Measurements from ENCODE around the gene QARS1.

The QARS1 gene

DNA sequence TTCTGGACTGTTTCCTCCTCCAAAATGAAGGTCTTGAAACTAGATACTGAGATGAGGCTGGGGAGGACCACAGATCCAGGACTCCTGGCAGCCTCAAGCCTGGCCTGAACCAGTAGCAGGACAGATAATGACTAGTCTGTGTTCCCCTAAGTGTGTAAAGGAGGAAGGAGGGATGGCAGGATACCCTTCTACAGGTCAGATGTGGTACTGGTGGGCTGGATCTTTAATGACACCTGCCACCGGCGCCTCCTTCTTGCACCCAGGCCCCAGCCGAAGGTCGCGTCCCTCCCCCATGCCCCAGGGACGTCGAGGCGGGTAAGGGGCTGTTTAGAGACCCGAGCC lies 15.5 kb upstream of the QARS1 start:
- FAIRE-seq = no peak

- no peak for FAIRE-seq
Observed at GRCh38 chr3:49119439-49119838, 14.9 kb upstream of the QARS1 start.

- FAIRE-seq = no peak
Observed at GRCh38 chr3:49119036-49119435, 14.5 kb upstream of the QARS1 start.

- no peak for FAIRE-seq
Observed at GRCh38 chr3:49112262-49112661, 7.7 kb upstream of the QARS1 start.

DNA sequence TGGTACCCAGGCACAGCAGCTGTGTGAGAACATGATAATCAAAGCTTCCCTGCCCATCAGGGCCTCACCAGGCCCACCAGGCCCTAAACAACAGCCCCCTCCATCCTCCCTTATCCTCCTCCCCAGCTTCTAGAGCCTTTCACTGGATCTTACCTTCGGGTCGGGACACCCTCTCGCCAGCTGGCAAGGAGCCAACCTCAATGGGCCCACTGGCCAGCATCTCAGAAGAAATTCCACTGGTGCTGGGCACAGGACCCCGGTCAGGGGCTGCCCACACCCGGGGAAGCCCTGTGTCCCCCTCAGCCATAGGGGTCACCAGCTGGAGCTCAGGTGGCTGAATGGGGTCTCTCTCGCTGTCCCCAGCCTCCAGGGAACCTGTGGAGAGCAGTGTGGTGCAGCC lies 6.8 kb upstream of the QARS1 start:
- no peak for FAIRE-seq

DNA sequence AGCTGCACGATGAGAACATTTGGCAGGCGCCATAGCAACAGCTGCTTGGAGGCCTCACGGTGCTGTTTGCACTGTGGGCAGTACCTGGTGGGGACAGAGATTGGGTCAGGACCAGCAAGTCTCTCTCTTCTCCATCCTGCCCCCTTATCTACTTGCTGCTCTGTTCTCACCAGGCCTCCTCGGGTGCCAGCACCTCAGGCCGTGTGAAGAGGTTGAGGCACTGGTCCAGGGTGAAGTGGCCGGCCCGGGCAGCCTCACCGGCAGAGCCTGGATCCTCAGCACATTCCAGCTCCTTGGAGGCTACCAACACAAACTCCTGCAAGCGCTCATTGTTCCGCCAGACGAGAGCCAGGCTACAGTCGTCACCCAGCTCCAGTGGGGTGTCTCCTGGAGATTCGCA lies 6.2 kb upstream of the QARS1 start:
- no peak for FAIRE-seq

GRCh38 chr3:49108346-49108745 lies 3.8 kb upstream of the QARS1 start:
- FAIRE-seq = no peak

- FAIRE-seq = no peak
Observed at GRCh38 chr3:49104052-49104426, 518 bp downstream of the QARS1 start.

DNA sequence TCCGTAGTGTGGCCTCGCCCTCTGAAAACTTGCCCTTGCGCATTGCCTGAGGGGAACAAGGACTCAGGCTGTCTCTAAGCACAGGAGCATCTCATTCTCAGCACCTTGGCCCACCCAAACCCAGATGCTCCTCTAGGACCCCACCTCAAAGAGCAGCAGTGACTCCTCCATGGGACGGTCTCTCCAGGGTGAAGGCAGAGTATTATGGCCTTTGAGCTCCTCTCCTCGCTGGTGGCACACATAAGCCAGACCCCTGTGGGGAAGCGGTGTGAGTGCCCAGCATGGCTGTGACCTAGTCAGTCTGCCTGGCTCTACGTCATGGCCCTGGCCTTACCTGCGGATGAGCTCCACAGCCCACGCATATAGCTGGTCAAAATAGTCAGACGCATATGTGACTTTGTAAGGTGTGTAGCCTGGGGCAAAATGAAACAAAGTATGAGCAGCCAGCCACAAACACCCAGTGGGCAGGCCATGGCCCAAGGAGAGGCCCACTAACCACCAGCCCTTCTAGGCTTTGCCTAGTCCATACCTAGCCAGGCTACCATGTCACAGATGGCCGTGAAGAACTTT lies 4.4 kb downstream of the QARS1 start:
- FAIRE-seq = no peak

GRCh38 chr3:49098910-49099630 lies 5.5 kb downstream of the QARS1 start:
- no peak for FAIRE-seq

GRCh38 chr3:49098429-49098828 lies 6.1 kb downstream of the QARS1 start:
- no peak for FAIRE-seq

- peak; percentile 94 for FAIRE-seq
Observed at GRCh38 chr3:49093853-49094767, 10.4 kb downstream of the QARS1 start, which contains the start of gene QRICH1. QRICH1 (minus strand) TSS chr3:49094071; CDS start chr3:49077017, 17,054 bp downstream.

DNA sequence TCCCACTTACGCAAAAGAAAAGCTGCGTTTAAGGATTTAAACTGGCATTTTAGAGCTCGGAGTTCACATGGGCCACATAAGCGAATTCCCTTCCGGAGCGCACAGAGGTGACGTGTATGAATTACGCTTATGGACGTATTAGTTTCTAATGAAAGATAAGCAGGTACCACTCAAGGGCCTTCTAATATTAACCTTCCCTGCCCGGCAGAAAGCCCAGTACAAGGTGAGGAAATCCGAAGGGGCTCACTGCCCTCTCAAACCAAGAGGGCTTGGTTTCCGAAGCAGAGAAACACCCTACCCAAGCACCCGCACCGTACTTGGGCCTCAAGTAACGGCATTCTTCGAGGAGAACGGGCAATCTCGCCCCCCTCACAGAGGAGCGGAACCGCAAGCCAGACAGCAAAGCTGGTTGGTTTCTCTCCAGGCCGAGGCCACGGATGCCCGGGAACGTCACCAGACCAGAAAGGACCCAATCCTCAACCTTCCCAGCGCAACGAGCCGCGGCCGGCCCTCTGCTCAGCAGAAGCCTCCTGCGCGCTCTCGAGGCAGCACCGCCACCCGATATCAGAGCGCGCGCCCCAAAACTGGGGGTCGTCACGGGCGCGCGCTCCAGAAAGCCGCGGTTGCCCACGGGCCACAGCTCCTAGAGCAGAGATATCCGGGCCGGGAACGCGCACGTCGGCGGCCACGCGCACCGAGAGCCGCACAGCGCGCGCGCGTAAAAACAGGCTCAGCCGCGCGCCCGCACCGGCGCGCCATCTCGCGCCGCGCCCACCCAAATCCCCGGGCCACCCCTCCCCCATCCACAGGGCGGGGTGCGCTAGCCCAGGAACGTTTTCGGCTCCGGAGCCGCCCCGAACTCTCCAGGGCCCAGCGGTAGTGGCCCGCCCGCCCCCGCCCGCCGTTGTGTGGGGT lies 11.4 kb downstream of the QARS1 start:
- FAIRE-seq = no peak

GRCh38 chr3:49081429-49081828 lies 23.1 kb downstream of the QARS1 start:
- FAIRE-seq = no peak

GRCh38 chr3:49079270-49079669 lies 25.3 kb downstream of the QARS1 start:
- peak; percentile 87 for FAIRE-seq

GRCh38 chr3:49076646-49077045 lies 27.9 kb downstream of the QARS1 start:
- no peak for FAIRE-seq

GRCh38 chr3:49076116-49076515 lies 28.4 kb downstream of the QARS1 start:
- no peak for FAIRE-seq

DNA sequence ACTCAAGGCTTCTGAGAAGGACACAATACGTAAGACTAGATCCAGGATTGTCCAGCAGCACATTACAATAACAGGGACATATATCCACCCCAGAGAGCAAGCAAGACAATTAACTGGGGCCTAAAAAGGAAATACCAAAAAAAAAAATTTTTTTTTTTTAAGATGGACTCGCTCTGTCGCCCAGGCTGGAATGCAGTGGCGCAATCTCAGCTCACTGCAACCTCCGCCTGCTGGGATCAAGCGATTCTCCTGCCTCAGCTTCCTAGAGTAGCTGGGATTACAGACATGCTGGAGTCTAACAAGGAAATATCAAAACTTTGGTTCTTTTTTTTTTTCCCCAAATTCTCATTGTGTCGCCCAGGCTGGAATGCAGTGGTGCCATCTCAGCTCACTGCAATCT lies 46.5 kb downstream of the QARS1 start:
- no peak for FAIRE-seq

DNA sequence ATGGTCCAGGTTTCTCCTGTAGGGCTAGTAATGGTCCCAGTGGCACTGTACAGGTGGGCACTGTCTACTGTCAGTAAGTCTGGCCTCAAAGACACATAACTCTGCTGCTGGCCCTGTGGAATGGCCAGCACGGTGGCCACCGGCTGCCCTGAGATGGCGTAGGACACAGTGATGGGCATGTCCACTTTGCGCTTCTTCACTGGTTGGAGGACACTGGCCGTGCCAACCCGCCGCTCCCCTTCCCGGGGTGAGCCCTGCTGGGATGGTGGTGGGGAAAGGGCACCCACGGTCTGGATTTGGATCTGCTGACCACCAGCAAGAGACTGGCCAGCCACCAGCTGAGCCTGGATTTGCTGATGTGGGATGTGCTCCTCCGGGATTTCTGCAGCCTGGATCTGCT lies 47.3 kb downstream of the QARS1 start:
- FAIRE-seq = no peak

DNA sequence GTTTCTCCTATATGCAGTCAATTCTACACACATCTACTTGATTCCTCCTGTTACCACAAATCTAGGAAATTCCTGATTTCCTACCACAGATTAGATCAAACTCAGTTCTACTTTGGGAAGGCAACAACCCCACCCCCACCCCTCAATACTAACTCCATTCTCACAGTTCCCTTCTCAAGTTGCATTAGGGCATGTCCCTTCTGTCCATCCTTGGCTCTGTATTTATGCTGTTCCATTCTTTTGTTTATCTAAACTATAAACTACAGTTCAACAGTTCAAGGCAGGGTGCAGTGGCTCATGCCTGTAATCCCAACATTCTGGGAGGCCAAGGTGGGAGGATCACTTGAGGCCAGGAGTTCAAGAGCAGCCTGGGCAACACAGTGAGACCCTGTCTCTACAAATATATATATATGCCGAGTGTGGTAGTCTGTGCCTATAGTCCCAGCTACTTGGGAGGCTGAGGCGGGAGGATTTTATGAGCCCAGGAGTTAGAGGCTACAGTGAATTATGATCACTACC lies 50.2 kb downstream of the QARS1 start:
- FAIRE-seq = no peak

DNA sequence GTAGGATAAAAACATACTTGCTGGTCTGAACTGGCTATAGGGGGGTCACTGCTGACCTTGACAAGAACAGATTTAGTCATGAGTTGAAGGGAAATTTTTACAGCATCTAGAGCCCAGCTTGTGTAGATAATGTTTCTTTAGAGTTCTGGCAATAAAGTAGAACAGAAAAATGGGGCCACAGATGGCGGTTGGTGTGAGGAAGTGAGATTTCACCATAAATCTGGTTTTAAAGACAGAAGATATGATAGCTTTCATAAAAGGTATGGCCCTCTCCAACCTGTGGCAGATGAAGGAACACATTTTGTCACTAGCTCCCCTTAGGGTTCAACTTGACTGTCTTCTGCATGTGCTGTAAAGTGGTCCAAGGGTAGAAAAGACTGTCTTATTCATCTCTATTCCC lies 51.0 kb downstream of the QARS1 start:
- FAIRE-seq = no peak

All from TTC549 (cell line).